ENCODE measurements around the gene ENTPD6.
A peak's percentile ranks its signal among the peaks of the same experiment; 100 is the strongest.

ENTPD6 gene

DNA sequence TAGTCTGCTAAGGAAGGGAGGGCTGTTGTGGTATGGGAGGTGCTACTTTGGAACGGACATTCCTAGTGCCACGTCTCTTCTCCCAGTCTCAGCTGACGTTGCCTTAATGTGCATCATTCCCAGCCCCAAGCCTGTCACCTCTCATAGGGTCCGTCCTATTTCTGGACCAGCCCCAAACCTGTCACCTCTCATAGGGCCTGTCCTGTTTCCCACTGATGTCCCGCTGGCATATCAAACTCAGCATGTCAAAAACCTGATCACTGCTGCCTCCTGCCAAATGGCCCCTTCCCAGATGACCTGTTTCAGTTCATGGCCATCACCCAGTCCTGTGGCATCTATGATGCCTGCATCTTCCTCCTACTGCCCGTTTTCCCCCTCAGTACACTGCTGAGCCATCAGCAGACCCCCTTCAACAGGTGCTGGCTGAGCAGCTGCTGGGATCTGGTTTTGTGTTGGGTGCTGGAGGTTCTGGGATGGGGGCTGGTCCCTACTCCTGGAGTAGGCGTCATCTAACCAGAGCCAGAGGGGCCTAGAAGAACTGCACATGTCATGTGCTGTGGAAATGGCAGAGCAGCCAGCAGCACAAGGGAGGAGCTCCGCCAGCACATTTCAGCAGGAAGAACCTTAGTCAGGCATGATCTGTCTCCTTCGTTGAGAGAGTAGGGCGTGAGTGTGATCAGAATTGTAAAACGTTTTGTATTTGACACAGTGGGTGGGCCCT, 3.3 kb downstream of the ENTPD6 start:
- no peaks in the 10 kb centered on the region for H3K27me3 ChIP-seq
- H3K9me3 ChIP-seq: no peaks in the 10 kb centered on the region; the same call in 1 of the 2 replicates
- H3K36me3 ChIP-seq: peaks cover 6% of the 10 kb centered on the region
- H4K20me1 ChIP-seq: peaks cover 46% of the 10 kb centered on the region
- no peak overlapping the region for H3K9ac ChIP-seq
- H3K4me3 ChIP-seq: no peak overlapping the region
- H3K4me2 ChIP-seq: peak overlapping the region; percentile 22; the same call in 1 of the 2 replicates
- TF ChIP-seq Cebpa-rat (IDR thresholded peaks at IDR 0.05): no peak
- no peak overlapping the region for H3K27ac ChIP-seq
- H3K4me1 ChIP-seq: peaks cover 50% of the 10 kb centered on the region

DNA sequence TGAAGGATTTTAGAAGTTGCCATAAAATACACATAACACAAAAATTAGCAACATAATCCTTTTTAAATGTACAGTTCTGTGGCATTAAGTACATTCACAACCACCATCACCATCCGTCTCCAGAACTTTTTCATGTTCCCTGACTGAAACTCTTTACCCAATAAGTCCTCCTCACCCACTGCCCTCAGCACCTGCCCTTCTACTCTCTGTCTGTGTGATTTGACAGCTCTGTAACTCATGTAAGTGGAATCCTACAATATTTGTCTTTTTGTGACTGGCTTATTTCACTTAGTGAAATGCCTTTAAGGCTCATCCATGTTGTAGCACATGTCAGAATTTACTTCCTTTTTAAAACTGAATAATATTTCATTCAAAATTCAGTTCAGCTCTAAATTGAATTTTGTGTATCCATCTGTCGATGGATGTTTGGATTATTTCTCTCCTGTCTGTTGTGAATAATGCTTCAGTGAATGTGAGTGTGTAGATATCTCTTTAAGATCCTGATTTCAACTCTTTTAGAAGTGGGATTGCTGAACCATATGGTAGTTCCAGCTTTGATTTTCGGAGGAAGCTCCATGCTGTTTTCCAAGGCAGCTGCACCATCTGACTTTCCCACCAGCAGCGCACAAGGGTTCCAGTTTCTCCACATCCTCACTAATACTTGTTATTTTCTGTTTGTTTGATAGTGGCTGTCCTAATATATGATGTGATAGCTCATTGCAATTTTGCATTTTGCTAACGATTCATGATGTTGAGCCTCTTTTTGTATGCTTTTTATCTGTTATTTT, 4.2 kb downstream of the ENTPD6 start:
- H3K4me2 ChIP-seq: no peak overlapping the region
- H3K4me3 ChIP-seq: no peak overlapping the region
- no peak overlapping the region for H3K9ac ChIP-seq
- no peak for TF ChIP-seq Cebpa-rat (IDR thresholded peaks at IDR 0.05)
- peaks cover 6% of the 10 kb centered on the region for H3K36me3 ChIP-seq
- no peaks in the 10 kb centered on the region for H3K27me3 ChIP-seq
- H3K9me3 ChIP-seq: no peaks in the 10 kb centered on the region; the same call in 1 of the 2 replicates
- H3K4me1 ChIP-seq: peaks cover 50% of the 10 kb centered on the region
- no peak overlapping the region for H3K27ac ChIP-seq
- H4K20me1 ChIP-seq: peaks cover 52% of the 10 kb centered on the region

DNA sequence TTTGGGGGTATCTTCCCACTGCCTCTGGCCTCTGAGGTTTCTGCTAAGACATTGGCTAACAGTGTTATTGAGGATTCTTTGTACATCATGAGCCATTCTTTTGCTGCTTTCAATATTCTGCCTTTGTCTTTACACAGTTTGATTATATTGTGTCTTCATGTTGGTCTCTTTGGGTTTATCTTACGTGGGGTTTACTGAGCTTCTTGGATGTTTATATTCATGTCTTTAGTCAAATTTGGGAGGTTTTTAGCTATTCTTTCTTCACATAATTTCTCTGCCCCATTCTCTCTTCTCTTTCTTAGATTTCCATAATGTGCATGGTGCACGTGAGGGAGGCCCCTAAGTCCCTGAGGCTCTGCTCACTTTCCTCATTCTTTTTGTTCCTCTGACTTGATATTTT, 7.6 kb downstream of the ENTPD6 start:
- Histone ChIP-seq H3K9ac (no peak overlapping the region), H3K9me3 (no peaks in the 10 kb centered on the region; the same call in 1 of the 2 replicates), H3K4me2 (no peak overlapping the region), H3K4me1 (peaks cover 49% of the 10 kb centered on the region), H3K27me3 (no peaks in the 10 kb centered on the region), H3K27ac (no peak overlapping the region), H3K36me3 (peaks cover 27% of the 10 kb centered on the region), H4K20me1 (peaks cover 57% of the 10 kb centered on the region), H3K4me3 (no peak overlapping the region)
- TF ChIP-seq Cebpa-rat (IDR thresholded peaks at IDR 0.05): no peak

DNA sequence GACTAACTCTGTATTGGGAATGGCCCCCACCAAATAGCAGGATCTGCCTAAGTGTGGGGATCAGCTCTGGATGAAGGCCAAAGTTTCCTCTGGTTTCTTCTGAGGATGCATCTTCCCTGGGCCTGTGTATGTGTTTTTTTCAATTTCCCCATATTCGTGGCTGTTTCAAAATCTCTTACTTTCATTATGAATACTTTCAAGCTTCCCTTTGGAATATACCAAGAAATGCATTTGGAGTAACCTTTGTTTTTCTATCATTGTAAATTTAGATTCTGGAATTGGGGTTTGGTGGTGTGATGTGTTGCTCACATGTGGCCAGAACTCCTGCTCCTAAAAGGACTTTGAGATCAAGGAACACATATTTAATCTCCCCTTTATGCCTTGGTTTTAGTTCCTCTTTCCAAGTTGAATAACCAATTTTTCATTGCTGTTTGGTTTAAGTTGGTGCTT, 8.4 kb downstream of the ENTPD6 start:
- peaks cover 24% of the 10 kb centered on the region for H3K36me3 ChIP-seq
- H3K9ac ChIP-seq: no peak overlapping the region
- no peak for TF ChIP-seq Cebpa-rat (IDR thresholded peaks at IDR 0.05)
- no peaks in the 10 kb centered on the region; the same call in 1 of the 2 replicates for H3K9me3 ChIP-seq
- H3K4me3 ChIP-seq: no peak overlapping the region
- H3K4me1 ChIP-seq: peaks cover 44% of the 10 kb centered on the region
- peaks cover 51% of the 10 kb centered on the region for H4K20me1 ChIP-seq
- no peak overlapping the region for H3K27ac ChIP-seq
- no peaks in the 10 kb centered on the region for H3K27me3 ChIP-seq
- H3K4me2 ChIP-seq: peak overlapping the region; percentile 49

DNA sequence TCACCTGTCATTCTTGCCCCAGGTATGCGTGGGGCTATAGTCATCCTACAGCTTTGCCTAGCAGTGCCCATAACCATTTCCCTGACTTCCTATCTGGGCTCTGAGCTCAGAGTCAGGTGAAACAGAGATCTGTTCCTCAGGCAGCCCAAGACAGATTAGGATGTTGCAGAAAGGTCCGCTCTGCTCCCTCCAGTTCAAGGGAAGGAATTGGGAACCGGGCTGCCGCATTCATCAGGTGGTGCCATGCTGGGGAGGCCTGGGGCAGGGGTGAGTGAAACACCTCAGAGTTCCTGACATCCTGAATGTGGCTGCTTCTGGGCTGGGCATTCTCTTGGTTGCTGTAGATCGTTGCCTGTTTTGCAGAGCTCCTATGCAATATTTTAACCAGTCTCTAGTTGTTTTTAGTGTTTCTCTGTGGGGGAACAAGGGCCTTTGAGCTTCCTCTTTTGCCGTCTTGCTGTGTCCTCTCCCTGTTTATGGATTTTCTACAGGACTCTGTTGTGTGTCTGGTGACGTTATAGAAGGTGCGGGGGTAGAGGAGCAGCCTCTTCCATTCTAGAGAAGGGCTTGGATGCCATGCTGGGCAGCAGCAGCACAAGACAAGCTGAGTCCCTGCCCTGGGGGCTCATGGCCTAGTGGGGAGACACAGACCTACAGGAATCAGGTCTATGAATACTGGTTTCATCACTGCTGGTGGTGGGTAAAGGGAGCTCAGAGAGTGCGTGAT, 9.2 kb downstream of the ENTPD6 start:
- no peak for TF ChIP-seq Cebpa-rat (IDR thresholded peaks at IDR 0.05)
- Histone ChIP-seq H3K4me3 (no peak overlapping the region), H3K27ac (peak overlapping the region; percentile 26; the same call in 1 of the 2 replicates), H3K9ac (no peak overlapping the region), H3K27me3 (no peaks in the 10 kb centered on the region), H3K4me1 (peaks cover 38% of the 10 kb centered on the region), H3K9me3 (no peaks in the 10 kb centered on the region; the same call in 1 of the 2 replicates), H3K36me3 (peaks cover 24% of the 10 kb centered on the region), H3K4me2 (peak overlapping the region; percentile 49), H4K20me1 (peaks cover 43% of the 10 kb centered on the region)

DNA sequence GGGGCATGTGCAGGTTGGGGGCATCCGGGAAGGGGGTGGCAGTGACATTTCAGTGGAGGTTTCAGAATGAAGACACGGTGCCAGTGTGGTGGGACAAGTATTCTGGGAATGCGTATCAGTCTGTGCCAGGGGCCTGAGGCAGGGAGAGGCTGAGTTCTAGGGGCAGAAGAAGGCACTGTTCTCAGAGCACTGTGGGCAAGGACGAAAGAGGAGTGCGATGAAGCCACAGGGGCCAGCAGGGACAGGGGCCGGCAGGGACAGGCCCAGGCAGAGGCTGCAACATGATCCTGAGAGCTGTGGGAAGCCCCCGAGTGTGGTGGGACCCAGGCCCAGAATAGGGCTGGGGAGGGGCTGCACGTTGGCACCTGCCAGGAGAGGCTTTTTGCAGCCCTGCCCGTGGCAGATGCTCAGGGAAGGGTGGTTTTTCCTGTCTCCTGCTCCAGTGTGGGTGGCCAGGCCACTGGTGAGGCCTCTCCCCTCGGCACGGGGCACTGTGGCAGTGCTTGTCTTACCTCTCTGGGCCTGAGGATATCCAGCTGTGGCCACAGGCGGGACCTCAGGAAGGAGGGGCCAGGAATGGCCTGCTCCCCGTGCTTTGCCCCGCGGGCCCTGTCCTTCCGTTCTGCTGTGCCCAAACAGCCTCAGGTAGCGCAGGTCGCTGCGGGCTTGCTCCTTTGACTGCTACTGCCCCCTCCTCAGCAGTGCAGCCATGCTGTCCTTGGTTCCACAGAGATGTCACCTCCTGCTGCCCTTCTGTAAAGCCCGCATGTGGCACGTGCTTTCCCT, 10.0 kb downstream of the ENTPD6 start:
- H3K4me1 ChIP-seq: peaks cover 38% of the 10 kb centered on the region
- no peaks in the 10 kb centered on the region; the same call in 1 of the 2 replicates for H3K9me3 ChIP-seq
- no peaks in the 10 kb centered on the region for H3K27me3 ChIP-seq
- peaks cover 32% of the 10 kb centered on the region for H3K36me3 ChIP-seq
- peaks cover 35% of the 10 kb centered on the region for H4K20me1 ChIP-seq
- H3K4me2 ChIP-seq: peak overlapping the region; percentile 49; the same call in 1 of the 2 replicates
- no peak overlapping the region for H3K9ac ChIP-seq
- peak overlapping the region; percentile 22; the same call in 1 of the 2 replicates for H3K27ac ChIP-seq
- no peak for TF ChIP-seq Cebpa-rat (IDR thresholded peaks at IDR 0.05)
- no peak overlapping the region for H3K4me3 ChIP-seq

DNA sequence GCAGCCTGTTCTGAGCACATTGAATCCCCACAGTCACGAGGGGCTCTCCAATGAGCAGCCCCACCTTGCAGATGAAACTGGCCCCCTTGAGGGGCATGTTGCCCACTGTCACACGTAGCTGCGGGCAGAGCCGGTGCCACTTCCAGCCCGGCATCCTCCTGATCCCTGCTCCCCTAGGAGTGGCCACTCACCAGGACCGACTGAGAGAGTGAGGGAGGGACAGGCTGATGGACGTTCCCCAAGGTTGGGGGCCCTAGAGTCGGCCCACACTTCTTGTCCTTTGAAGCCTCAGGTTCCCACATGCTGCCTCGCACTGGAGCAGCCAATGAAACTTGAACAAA, 10.5 kb downstream of the ENTPD6 start:
- TF ChIP-seq Cebpa-rat (IDR thresholded peaks at IDR 0.05): no peak
- H3K4me3 ChIP-seq: no peak overlapping the region
- 0 out of 2 replicates have a peak overlapping the region, but pooled peaks have one; percentile 22 for H3K27ac ChIP-seq
- no peaks in the 10 kb centered on the region; the same call in 1 of the 2 replicates for H3K9me3 ChIP-seq
- no peak overlapping the region for H3K4me2 ChIP-seq
- peaks cover 38% of the 10 kb centered on the region for H3K36me3 ChIP-seq
- H3K4me1 ChIP-seq: peaks cover 38% of the 10 kb centered on the region
- H3K27me3 ChIP-seq: no peaks in the 10 kb centered on the region
- no peak overlapping the region for H3K9ac ChIP-seq
- H4K20me1 ChIP-seq: peaks cover 35% of the 10 kb centered on the region

DNA sequence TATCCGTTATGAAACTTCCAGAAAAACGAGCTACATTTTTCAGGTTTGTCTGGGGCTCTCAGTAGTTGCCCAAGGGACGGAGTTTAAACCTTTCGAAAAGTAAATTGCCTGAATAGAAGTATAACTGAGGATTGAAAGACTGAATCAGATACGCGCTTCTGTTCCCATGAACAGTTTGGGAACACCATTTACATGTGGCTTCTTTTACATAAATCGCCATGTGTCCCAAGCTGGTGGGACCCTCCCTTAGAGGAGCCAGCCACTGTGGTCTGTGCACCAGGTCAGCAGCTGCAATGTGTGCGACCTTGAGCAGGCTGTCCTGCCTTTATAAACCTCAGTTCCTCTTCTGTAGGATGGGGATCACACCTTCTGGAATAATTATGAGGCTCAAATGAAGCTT, 11.0 kb downstream of the ENTPD6 start:
- peaks cover 38% of the 10 kb centered on the region for H3K4me1 ChIP-seq
- H3K27ac ChIP-seq: no peak overlapping the region
- TF ChIP-seq Cebpa-rat (IDR thresholded peaks at IDR 0.05): no peak
- no peak overlapping the region for H3K4me2 ChIP-seq
- no peaks in the 10 kb centered on the region for H3K27me3 ChIP-seq
- H3K9me3 ChIP-seq: no peaks in the 10 kb centered on the region; the same call in 1 of the 2 replicates
- peaks cover 34% of the 10 kb centered on the region for H4K20me1 ChIP-seq
- H3K4me3 ChIP-seq: no peak overlapping the region
- peaks cover 43% of the 10 kb centered on the region for H3K36me3 ChIP-seq
- no peak overlapping the region for H3K9ac ChIP-seq
